Adrenal gland (tissue), 5 donors: ENCODE data around the gene DRD1.

Experiments
- CTCF ChIP-seq, 6 experiments: fragments of 450-650 bp in 4 of 6; fragments of 200-600 bp in 2 of 6; sonication (generic) in 1 of 6; IDR thresholded peaks; 1 replicate in 5 of 6; 2 replicates in 1 of 6; pipeline versions ENCODE4 v1.5.1 to v1.8.0; 2016 to 2021; ENCODE audit warnings: antibody characterized with exemption in 6 of 6, mild to moderate bottlenecking in 2 of 6, moderate library complexity in 1 of 6
- POLR2A ChIP-seq, 2 donors: fragments of 450-650 bp; IDR thresholded peaks; one replicate each; pipeline ENCODE4 v1.6.1; 2017; ENCODE audit warnings: antibody characterized with exemption in 2 of 2, mild to moderate bottlenecking in 2 of 2, moderate library complexity in 1 of 2
- donor health status: DM: no; HTN: no; CAD: no.

GRCh38 chr5:175484829-175485228 is 40.8 kb upstream of the DRD1 start:
- no peak for TF ChIP-seq POLR2A (IDR thresholded peaks at IDR 0.05)
- TF ChIP-seq CTCF (IDR thresholded peaks at IDR 0.05): no peak
